SK-N-SH treated with all-trans-retinoic acid at 6 μM for 48 hours (cell line): Measurements from ENCODE around the gene ADGRA3.

Experiments used
- ARNTL ChIP-seq: fragments of 450-650 bp; formaldehyde crosslinking; IDR thresholded peaks from 2 replicates; pipeline ENCODE4 v1.5.0; 2020; ENCODE audit warnings: low read depth, mild to moderate bottlenecking, moderate library complexity, borderline replicate concordance
- CREB5 ChIP-seq: fragments of 250-450 bp; sonication (Bioruptor Pico); IDR thresholded peaks from 2 replicates; pipeline ENCODE4 v1.5.1; 2020; ENCODE audit warnings: low read depth, mild to moderate bottlenecking, moderate library complexity
- CSDC2 ChIP-seq: fragments of 250-450 bp; sonication (Bioruptor Pico); IDR thresholded peaks from 2 replicates; pipeline ENCODE4 v1.5.0; 2020; ENCODE audit warnings: mild to moderate bottlenecking, moderate library complexity
- PATZ1 ChIP-seq: fragments of 250-450 bp; sonication (Bioruptor Pico); IDR thresholded peaks from 2 replicates; pipeline ENCODE4 v1.8.0; 2020; ENCODE audit warnings: mild to moderate bottlenecking, moderate library complexity, borderline replicate concordance
- POU6F1 ChIP-seq: fragments of 250-450 bp; sonication (Bioruptor Pico); IDR thresholded peaks from 2 replicates; pipeline ENCODE4 v1.8.0; 2021; ENCODE audit warnings: low read depth, mild to moderate bottlenecking, moderate library complexity, borderline replicate concordance
- PPARA ChIP-seq: fragments of 250-450 bp; sonication (Bioruptor Pico); IDR thresholded peaks from 2 replicates; pipeline ENCODE4 v1.5.0; 2020; ENCODE audit warnings: mild to moderate bottlenecking, borderline replicate concordance
- RARB ChIP-seq: fragments of 250-450 bp; sonication (Bioruptor Pico); IDR thresholded peaks from 2 replicates; pipeline ENCODE4 v1.8.0; 2021; ENCODE audit warnings: mild to moderate bottlenecking, moderate library complexity
- TCF4 ChIP-seq: fragments of 250-450 bp; sonication (Bioruptor Pico); IDR thresholded peaks from 2 replicates; pipeline ENCODE4 v1.8.0; 2021; ENCODE audit warnings: mild to moderate bottlenecking, moderate library complexity, borderline replicate concordance
- TSHZ2 ChIP-seq: fragments of 250-450 bp; sonication (Bioruptor Pico); IDR thresholded peaks from 2 replicates; pipeline ENCODE4 v1.5.0; 2020; ENCODE audit warnings: mild to moderate bottlenecking, moderate library complexity
- ZFP30 ChIP-seq: fragments of 450-650 bp; formaldehyde crosslinking; IDR thresholded peaks from 2 replicates; pipeline ENCODE4 v1.5.0; 2022; ENCODE audit warnings: mild to moderate bottlenecking, moderate library complexity
- ZNF70 ChIP-seq: fragments of 450-650 bp; formaldehyde crosslinking; IDR thresholded peaks from 2 replicates; pipeline ENCODE4 v1.5.0; 2020; ENCODE audit warnings: mild to moderate bottlenecking, moderate library complexity
- ZNF8 ChIP-seq: fragments of 450-650 bp; formaldehyde crosslinking; IDR thresholded peaks from 2 replicates; pipeline ENCODE4 v1.5.0; 2020; ENCODE audit warnings: mild to moderate bottlenecking, moderate library complexity

GRCh38 chr4:22482250-22483127, 33.4 kb downstream of the ADGRA3 start:
- TF ChIP-seq TSHZ2 (CRISPR knock-in tag) (no peak), CREB5 (CRISPR knock-in tag) (no peak), POU6F1 (no peak), ZNF70 (CRISPR knock-in tag) (no peak), PPARA (CRISPR knock-in tag) (no peak), ARNTL (CRISPR knock-in tag) (no peak), RARB (no peak), PATZ1 (CRISPR knock-in tag) (no peak), TCF4 (CRISPR knock-in tag) (no peak), ZNF8 (CRISPR knock-in tag) (no peak), ZFP30 (CRISPR knock-in tag) (no peak), CSDC2 (CRISPR knock-in tag) (no peak)
